KMS-11 (cell line): ENCODE results near the gene OVCH2.

Experiments used
- H2AFZ ChIP-seq: fragments of 200-600 bp; sonication (generic); 2 replicates; pipeline ENCODE4 v1.6.1; 2016; ENCODE audit warnings: antibody characterized with exemption, mixed run types, low read depth
- H3K27ac ChIP-seq: fragments of 200-600 bp; sonication (generic); 2 replicates; pipeline ENCODE4 v1.6.1; 2016; ENCODE audit warnings: mild to moderate bottlenecking, mixed run types
- H3K27me3 ChIP-seq: fragments of 200-600 bp; sonication (generic); 2 replicates; pipeline ENCODE4 v1.6.1; 2017; ENCODE audit warnings: mild to moderate bottlenecking, low read depth, mixed run types, moderate library complexity; ENCODE audit not compliant: insufficient read depth
- H3K36me3 ChIP-seq: fragments of 200-600 bp; sonication (generic); 2 replicates; pipeline ENCODE4 v1.6.1; 2017; ENCODE audit warnings: mild to moderate bottlenecking, mixed run types; ENCODE audit not compliant: insufficient read depth
- H3K4me1 ChIP-seq: fragments of 200-600 bp; sonication (generic); 2 replicates; pipeline ENCODE4 v1.6.1; 2016; ENCODE audit warnings: mild to moderate bottlenecking, low read depth, mixed run types; ENCODE audit not compliant: poor library complexity, severe bottlenecking
- H3K4me2 ChIP-seq: fragments of 200-600 bp; sonication (generic); 2 replicates; pipeline ENCODE4 v1.7.0; 2016; ENCODE audit warnings: mild to moderate bottlenecking, mixed run types
- H3K4me3 ChIP-seq: fragments of 200-600 bp; sonication (generic); IDR thresholded peaks from 2 replicates; pipeline ENCODE4 v1.6.1; 2017; ENCODE audit warnings: low read depth, low read length, mixed read lengths; ENCODE audit not compliant: insufficient read depth
- H3K79me2 ChIP-seq: fragments of 200-600 bp; sonication (generic); 2 replicates; pipeline ENCODE4 v1.6.1; 2016; ENCODE audit warnings: low read depth, mixed run types; ENCODE audit not compliant: insufficient read depth
- H3K9ac ChIP-seq: fragments of 200-600 bp; sonication (generic); 2 replicates; pipeline ENCODE4 v1.6.1; 2016; ENCODE audit warnings: mild to moderate bottlenecking, mixed run types
- H4K20me1 ChIP-seq: fragments of 200-600 bp; sonication (generic); 2 replicates; pipeline ENCODE4 v1.6.1; 2016; ENCODE audit warnings: mild to moderate bottlenecking, mixed run types; ENCODE audit not compliant: insufficient read depth
- CTCF ChIP-seq: fragments of 200-600 bp; sonication (generic); conservative IDR thresholded peaks from 2 replicates; pipeline ENCODE4 v1.6.1; 2017; ENCODE audit warnings: low read depth, mild to moderate bottlenecking, antibody characterized with exemption, low read length, moderate library complexity, mixed read lengths

The OVCH2 gene

GRCh38 chr11:7686761-7687160 is 19.5 kb downstream of the OVCH2 start:
- no peak overlapping the region for H3K27ac ChIP-seq
- H3K36me3 ChIP-seq = no peaks in the 10 kb centered on the region
- H4K20me1 ChIP-seq = no peaks in the 10 kb centered on the region
- no peak overlapping the region for H3K9ac ChIP-seq
- no peak overlapping the region for H3K4me2 ChIP-seq
- no peak overlapping the region for H2AFZ ChIP-seq
- no peaks in the 10 kb centered on the region for H3K27me3 ChIP-seq
- TF ChIP-seq CTCF = no peak
- H3K79me2 ChIP-seq = no peaks in the 10 kb centered on the region
- no peaks in the 10 kb centered on the region for H3K4me1 ChIP-seq
- H3K4me3 ChIP-seq = no peak overlapping the region

- H3K4me1 ChIP-seq = no peaks in the 10 kb centered on the region
- no peak overlapping the region for H3K4me3 ChIP-seq
- no peaks in the 10 kb centered on the region for H4K20me1 ChIP-seq
- H3K9ac ChIP-seq = no peak overlapping the region
- H3K4me2 ChIP-seq = no peak overlapping the region
- no peak overlapping the region for H3K27ac ChIP-seq
- no peaks in the 10 kb centered on the region for H3K36me3 ChIP-seq
- no peaks in the 10 kb centered on the region for H3K27me3 ChIP-seq
- TF ChIP-seq CTCF = no peak
- H2AFZ ChIP-seq = no peak overlapping the region
- H3K79me2 ChIP-seq = no peaks in the 10 kb centered on the region
Measured at GRCh38 chr11:7683571-7683970, 22.7 kb downstream of the OVCH2 start.

GRCh38 chr11:7677796-7678201 is 28.5 kb downstream of the OVCH2 start:
- H3K4me2 ChIP-seq = no peak overlapping the region
- no peak overlapping the region for H2AFZ ChIP-seq
- H3K36me3 ChIP-seq = no peaks in the 10 kb centered on the region
- peaks cover 3% of the 10 kb centered on the region for H3K4me1 ChIP-seq
- H3K79me2 ChIP-seq = no peaks in the 10 kb centered on the region
- H3K27ac ChIP-seq = no peak overlapping the region
- H3K4me3 ChIP-seq = no peak overlapping the region
- H4K20me1 ChIP-seq = no peaks in the 10 kb centered on the region
- no peak overlapping the region for H3K9ac ChIP-seq
- H3K27me3 ChIP-seq = no peaks in the 10 kb centered on the region
- TF ChIP-seq CTCF = no peak

GRCh38 chr11:7677071-7677470 is 29.2 kb downstream of the OVCH2 start:
- TF ChIP-seq CTCF = no peak
- Histone ChIP-seq H3K4me3 (no peak overlapping the region), H3K4me2 (no peak overlapping the region), H3K79me2 (no peaks in the 10 kb centered on the region), H3K36me3 (no peaks in the 10 kb centered on the region), H3K4me1 (peaks cover 6% of the 10 kb centered on the region), H3K27me3 (no peaks in the 10 kb centered on the region), H3K27ac (no peak overlapping the region), H2AFZ (no peak overlapping the region), H4K20me1 (no peaks in the 10 kb centered on the region), H3K9ac (no peak overlapping the region)
